GM20000 (cell line): ENCODE data around the gene DIAPH3.

ENCODE experiments used
- DNase-seq: peaks from one replicate; pipeline ENCODE4 v3.0.0; 2012; ENCODE audit warnings: low spot score
- CTCF ChIP-seq: IDR thresholded peaks from 2 replicates; pipeline ENCODE4 v1.5.1; 2012; ENCODE audit warnings: mild to moderate bottlenecking, control low read depth; ENCODE audit errors: extremely low read depth, missing control alignments

DIAPH3 gene

GRCh38 chr13:59641817-59642216 lies 521.9 kb downstream of the DIAPH3 start:
- TF ChIP-seq CTCF = no peak
- DNase-seq = no peak

- DNase-seq = no peak
- TF ChIP-seq CTCF = no peak
Measured at GRCh38 chr13:59641261-59641660, 522.5 kb downstream of the DIAPH3 start.

- DNase-seq = no peak
- TF ChIP-seq CTCF = no peak
Measured at GRCh38 chr13:59638404-59638803, 525.3 kb downstream of the DIAPH3 start.

- DNase-seq = no peak
- no peak for TF ChIP-seq CTCF
Measured at GRCh38 chr13:59635589-59635988, 528.1 kb downstream of the DIAPH3 start.

GRCh38 chr13:59633290-59633689 lies 530.4 kb downstream of the DIAPH3 start:
- TF ChIP-seq CTCF = no peak
- DNase-seq = no peak

- no peak for TF ChIP-seq CTCF
- no peak for DNase-seq
Measured at GRCh38 chr13:59631271-59631670, 532.5 kb downstream of the DIAPH3 start.

- DNase-seq = no peak
- no peak for TF ChIP-seq CTCF
Measured at GRCh38 chr13:59625111-59625510, 538.6 kb downstream of the DIAPH3 start.
